GM19099 (cell line): ENCODE results near the gene CC2D1A.

Source experiments
- POLR2A ChIP-seq: IDR thresholded peaks from 3 replicates; pipeline ENCODE4 v1.6.1; 2011; ENCODE audit warnings: low read depth; ENCODE audit not compliant: insufficient read length; ENCODE audit errors: extremely low read depth

CC2D1A gene

GRCh38 chr19:13959141-13959961 is 53.4 kb downstream of the CC2D1A start:
- TF ChIP-seq POLR2A: no peak

- no peak for TF ChIP-seq POLR2A
Observed at GRCh38 chr19:13959962-13960862, 54.2 kb downstream of the CC2D1A start.

- no peak for TF ChIP-seq POLR2A
Observed at GRCh38 chr19:13960863-13961784, 55.1 kb downstream of the CC2D1A start.

GRCh38 chr19:13961826-13962698 is 56.1 kb downstream of the CC2D1A start:
- no peak for TF ChIP-seq POLR2A

GRCh38 chr19:13962699-13963602 is 57.0 kb downstream of the CC2D1A start:
- TF ChIP-seq POLR2A: no peak

- no peak for TF ChIP-seq POLR2A
Observed at GRCh38 chr19:13963603-13964105, 57.7 kb downstream of the CC2D1A start.

GRCh38 chr19:13964776-13965175 is 58.8 kb downstream of the CC2D1A start:
- no peak for TF ChIP-seq POLR2A

GRCh38 chr19:13965377-13965896 is 59.4 kb downstream of the CC2D1A start:
- TF ChIP-seq POLR2A: no peak

GRCh38 chr19:13965926-13966683 is 60.1 kb downstream of the CC2D1A start:
- TF ChIP-seq POLR2A: no peak

- TF ChIP-seq POLR2A: no peak
Observed at GRCh38 chr19:13966684-13967128, 60.7 kb downstream of the CC2D1A start.

- no peak for TF ChIP-seq POLR2A
Observed at GRCh38 chr19:13968383-13968935, 62.5 kb downstream of the CC2D1A start.
